GM11168 (cell line): ENCODE measurements around the gene TSPAN12.
"Not testable (repeated sequence)": the region's sequence is repeated elsewhere in the genome, so short reads cannot be mapped to it uniquely, and the experiment has no call there.

ENCODE experiments used
- in situ Hi-C: fragments of 300-500 bp; cut with MboI; formaldehyde crosslinking; loops from one replicate; pipeline ENCODE4 v1.12.0; 2022; ENCODE audit warnings: low sequenced_read_pairs; ENCODE audit not compliant: unreplicated experiment

TSPAN12 gene

GRCh38 chr7:120857588-120858573 is at the start of gene TSPAN12:
TSPAN12 (minus strand) TSS chr7:120858144; CDS start chr7:120856763, 1,381 bp downstream.
- in situ Hi-C loops, result no loop called here

- in situ Hi-C loops, result no loop called here
These were observed 41.0 kb upstream of the TSPAN12 start for GRCh38 chr7:120898715-120899499.

GRCh38 chr7:120895253-120895652 is 37.3 kb upstream of the TSPAN12 start:
- in situ Hi-C loops, result not testable (repeated sequence)

GRCh38 chr7:120885602-120886001 is 27.7 kb upstream of the TSPAN12 start:
- in situ Hi-C loops, result loop anchor here (5.0 kb wide), 1 partner anchor 42 kb away; no protein-coding TSS in a partner anchor

- in situ Hi-C loops, result no loop called here
These were observed 19.8 kb upstream of the TSPAN12 start for GRCh38 chr7:120877701-120878100.

- in situ Hi-C loops, result no loop called here
These were observed 19.0 kb upstream of the TSPAN12 start for GRCh38 chr7:120876922-120877321.

GRCh38 chr7:120874722-120875121 is 16.8 kb upstream of the TSPAN12 start:
- in situ Hi-C loops, result no loop called here

GRCh38 chr7:120874016-120874415 is 16.1 kb upstream of the TSPAN12 start:
- in situ Hi-C loops, result no loop called here

GRCh38 chr7:120873401-120873800 is 15.5 kb upstream of the TSPAN12 start:
- in situ Hi-C loops, result no loop called here

GRCh38 chr7:120869700-120870099 is 11.8 kb upstream of the TSPAN12 start:
- in situ Hi-C loops, result no loop called here

GRCh38 chr7:120867932-120868331 is 10.0 kb upstream of the TSPAN12 start:
- in situ Hi-C loops, result no loop called here

GRCh38 chr7:120865191-120865981 is 7.4 kb upstream of the TSPAN12 start:
- in situ Hi-C loops, result no loop called here

- in situ Hi-C loops, result no loop called here
These were observed 6.4 kb upstream of the TSPAN12 start for GRCh38 chr7:120864141-120864900.

- in situ Hi-C loops, result no loop called here
These were observed 5.1 kb upstream of the TSPAN12 start for GRCh38 chr7:120862987-120863590.

GRCh38 chr7:120860156-120860555 is 2.2 kb upstream of the TSPAN12 start:
- in situ Hi-C loops, result no loop called here

- in situ Hi-C loops, result no loop called here
These were observed 1.5 kb upstream of the TSPAN12 start for GRCh38 chr7:120859459-120859858.

- in situ Hi-C loops, result no loop called here
These were observed 1.2 kb downstream of the TSPAN12 start for GRCh38 chr7:120856621-120857352.

GRCh38 chr7:120856198-120856597 is 1.7 kb downstream of the TSPAN12 start:
- in situ Hi-C loops, result no loop called here
